Fibroblast of peridontal ligament (primary cell): Measurements from ENCODE around the gene CPVL.
"Not testable (repeated sequence)": the region's sequence is repeated elsewhere in the genome, so short reads cannot be mapped to it uniquely, and the experiment has no call there.

Source experiments
- DNase-seq: peaks from one replicate; pipeline ENCODE4 v3.0.0-alpha.2; 2010; ENCODE audit errors: extremely low read depth

The CPVL gene

GRCh38 chr7:29120955-29121354, 25.4 kb downstream of the CPVL start:
- DNase-seq: no peak

GRCh38 chr7:29119538-29119937, 26.8 kb downstream of the CPVL start:
- DNase-seq: no peak

GRCh38 chr7:29116361-29117200, 29.8 kb downstream of the CPVL start:
- no peak for DNase-seq

GRCh38 chr7:29115753-29116152, 30.6 kb downstream of the CPVL start:
- no peak for DNase-seq

- no peak for DNase-seq
These were observed 31.1 kb downstream of the CPVL start for GRCh38 chr7:29115130-29115687.

- not testable (repeated sequence) for DNase-seq
These were observed 32.1 kb downstream of the CPVL start for GRCh38 chr7:29114266-29114665.

GRCh38 chr7:29113384-29114102, 32.8 kb downstream of the CPVL start:
- DNase-seq: no peak

GRCh38 chr7:29112721-29113120, 33.6 kb downstream of the CPVL start:
- DNase-seq: no peak

- DNase-seq: no peak
These were observed 36.4 kb downstream of the CPVL start for GRCh38 chr7:29109899-29110298.

- DNase-seq: no peak
These were observed 37.0 kb downstream of the CPVL start for GRCh38 chr7:29109358-29109757.

- DNase-seq: no peak
These were observed 39.3 kb downstream of the CPVL start for GRCh38 chr7:29107056-29107455.

- DNase-seq: no peak
These were observed 39.7 kb downstream of the CPVL start for GRCh38 chr7:29106669-29106988.

- DNase-seq: peak; percentile 77
These were observed 40.3 kb downstream of the CPVL start for GRCh38 chr7:29105752-29106668.

GRCh38 chr7:29105191-29105590, 41.1 kb downstream of the CPVL start:
- no peak for DNase-seq

- peak; percentile 71 for DNase-seq
These were observed 43.7 kb downstream of the CPVL start for GRCh38 chr7:29102558-29103151.

GRCh38 chr7:29100924-29101323, 45.4 kb downstream of the CPVL start:
- DNase-seq: no peak

GRCh38 chr7:29099896-29100847, 46.2 kb downstream of the CPVL start:
- DNase-seq: no peak

GRCh38 chr7:29096446-29096730, 49.9 kb downstream of the CPVL start:
- DNase-seq: no peak

- no peak for DNase-seq
These were observed 50.5 kb downstream of the CPVL start for GRCh38 chr7:29095631-29096445.

GRCh38 chr7:29093091-29093490, 53.2 kb downstream of the CPVL start:
- not testable (repeated sequence) for DNase-seq
